SK-N-SH (cell line): ENCODE results near the gene RAE1. TPM values are rescaled to one million over a fixed set of nuclear protein-coding genes. Genes with fewer than 3 reads are reported as not detected.

Experiments
- CTCF ChIA-PET: fragments of 300-600, 350-600 bp; formaldehyde crosslinking; extraction: SDS; loops from one replicate; lab custom pipeline; 2021; lab: Yijun Ruan, JAX
- POLR2A ChIA-PET: fragments of 350-600 bp; sonication (Branson Sonifier 250); formaldehyde crosslinking; extraction: SDS; loops from one replicate; lab custom pipeline; 2020; ENCODE audit warnings: antibody characterized with exemption, inconsistent platforms; lab: Yijun Ruan, JAX
- DNase-seq: peaks from one replicate; pipeline ENCODE4 v3.0.0; 2012
- H2AFZ ChIP-seq: fragments of 200-600 bp; sonication (generic); 2 replicates; pipeline ENCODE4 v1.8.1; 2016; ENCODE audit warnings: antibody characterized with exemption, mild to moderate bottlenecking, low read depth
- H3F3A ChIP-seq: fragments of 200-600 bp; sonication (generic); replicated peaks from 2 replicates; pipeline ENCODE3; 2016; ENCODE audit warnings: antibody characterized with exemption, mild to moderate bottlenecking; ENCODE audit not compliant: insufficient read depth
- H3K27ac ChIP-seq, 2 experiments: fragments of 200-500 bp in 1 of 2; fragments of 200-600 bp in 1 of 2; sonication (Bioruptor generic) in 1 of 2; sonication (generic), shearing (Covaris generic) in 1 of 2; 2 replicates each; pipeline versions ENCODE4 v1.5.1 to v1.6.1; 2014 to 2016; ENCODE audit warnings: low read depth in 2 of 2, inconsistent platforms in 1 of 2, low read length in 1 of 2, mild to moderate bottlenecking in 1 of 2, mixed read lengths in 1 of 2
- H3K27me3 ChIP-seq: fragments of 200-600 bp; sonication (generic), shearing (Covaris generic); 2 replicates; pipeline ENCODE4 v1.6.1; 2016; ENCODE audit warnings: mixed run types; ENCODE audit not compliant: insufficient read depth
- H3K36me3 ChIP-seq, 2 experiments: fragments of 200-500 bp in 1 of 2; fragments of 200-600 bp in 1 of 2; sonication (Bioruptor generic) in 1 of 2; sonication (generic) in 1 of 2; replicated peaks in 1 of 2; 2 replicates each; pipeline versions ENCODE3 to v1.5.1; 2014 to 2016; ENCODE audit warnings: low read length in 1 of 2, mild to moderate bottlenecking in 1 of 2; ENCODE audit not compliant: insufficient read depth in 2 of 2, control insufficient read depth in 1 of 2
- H3K4me1 ChIP-seq, 2 experiments: fragments of 200-500 bp in 1 of 2; fragments of 200-600 bp in 1 of 2; sonication (Bioruptor generic) in 1 of 2; sonication (generic), shearing (Covaris generic) in 1 of 2; 2 replicates each; pipeline versions ENCODE4 v1.5.1 to v1.6.1; 2014 to 2016; ENCODE audit warnings: low read depth in 1 of 2, low read length in 1 of 2, mixed run types in 1 of 2; ENCODE audit not compliant: insufficient read depth in 2 of 2, control insufficient read depth in 1 of 2
- H3K4me2 ChIP-seq: fragments of 200-600 bp; sonication (generic), shearing (Covaris generic); 2 replicates; pipeline ENCODE4 v1.6.1; 2017; ENCODE audit warnings: mixed run types
- H3K4me3 ChIP-seq, 2 experiments: fragments of 200-500 bp in 1 of 2; fragments of 200-600 bp in 1 of 2; sonication (Bioruptor generic) in 1 of 2; sonication (generic), shearing (Covaris generic) in 1 of 2; 2 replicates each; pipeline versions ENCODE4 v1.5.1 to v1.8.1; 2014 to 2016; ENCODE audit warnings: low read depth in 2 of 2, inconsistent platforms in 1 of 2, low read length in 1 of 2, mild to moderate bottlenecking in 1 of 2, mixed read lengths in 1 of 2, moderate library complexity in 1 of 2
- H3K79me2 ChIP-seq: fragments of 200-600 bp; sonication (generic); 2 replicates; pipeline ENCODE4 v1.8.1; 2017; ENCODE audit warnings: mild to moderate bottlenecking; ENCODE audit not compliant: insufficient read depth
- H3K9ac ChIP-seq: fragments of 200-600 bp; sonication (generic); 2 replicates; pipeline ENCODE4 v1.6.1; 2017; ENCODE audit warnings: mixed run types
- H3K9me2 ChIP-seq: fragments of 200-600 bp; sonication (generic); 2 replicates; pipeline ENCODE4 v1.6.1; 2017; ENCODE audit warnings: mixed run types
- H3K9me3 ChIP-seq: fragments of 200-600 bp; sonication (generic); 2 replicates; pipeline ENCODE4 v1.6.1; 2017; ENCODE audit warnings: mixed run types, mild to moderate bottlenecking, moderate library complexity
- H4K20me1 ChIP-seq: fragments of 200-600 bp; sonication (generic); 2 replicates; pipeline ENCODE4 v1.6.1; 2017; ENCODE audit warnings: mild to moderate bottlenecking, mixed run types; ENCODE audit not compliant: insufficient read depth
- CHD2 ChIP-seq: fragments of 150-350 bp; IDR thresholded peaks from 2 replicates; pipeline ENCODE4 v1.6.1; 2018; ENCODE audit warnings: low read length; ENCODE audit not compliant: partially characterized antibody
- ELF1 ChIP-seq: IDR thresholded peaks from 2 replicates; pipeline ENCODE4 v1.4.0; 2012
- GABPA ChIP-seq: IDR thresholded peaks from 2 replicates; pipeline ENCODE4 v1.4.0; 2012; ENCODE audit warnings: low read depth, mild to moderate bottlenecking
- GATA2 ChIP-seq: sonication (generic); formaldehyde crosslinking; IDR thresholded peaks from 2 replicates; pipeline ENCODE4 v1.5.0; 2020; ENCODE audit warnings: mild to moderate bottlenecking, missing genetic modification reagents
- NFIC ChIP-seq: IDR thresholded peaks from 2 replicates; pipeline ENCODE4 v1.4.0; 2012; ENCODE audit warnings: borderline replicate concordance
- POLR2AphosphoS5 ChIP-seq: IDR thresholded peaks from 2 replicates; pipeline ENCODE4 v1.6.1; 2012; ENCODE audit warnings: low read depth, low read length
- RAD21 ChIP-seq: IDR thresholded peaks from 2 replicates; pipeline ENCODE4 v1.6.1; 2012; ENCODE audit warnings: mild to moderate bottlenecking, low read length
- REST ChIP-seq: IDR thresholded peaks from 2 replicates; pipeline ENCODE4 v1.6.1; 2012; ENCODE audit warnings: mild to moderate bottlenecking, low read depth, low read length, moderate library complexity
- RFX5 ChIP-seq: IDR thresholded peaks from 2 replicates; pipeline ENCODE4 v1.6.1; 2012; ENCODE audit warnings: mild to moderate bottlenecking, improper control_type of control experiment, low read length
- RXRA ChIP-seq: IDR thresholded peaks from 2 replicates; pipeline ENCODE4 v1.4.0; 2012; ENCODE audit warnings: low read depth, mild to moderate bottlenecking, borderline replicate concordance
- SMC3 ChIP-seq: IDR thresholded peaks from 2 replicates; pipeline ENCODE4 v1.6.1; 2012; ENCODE audit warnings: low read depth, low read length, improper control_type of control experiment
- USF1 ChIP-seq: IDR thresholded peaks from 2 replicates; pipeline ENCODE4 v1.4.0; 2012; ENCODE audit warnings: low read depth, borderline replicate concordance
- USF2 ChIP-seq: fragments of 150-350 bp; IDR thresholded peaks from 2 replicates; pipeline ENCODE4 v1.6.1; 2017; ENCODE audit warnings: antibody characterized with exemption, low read length, low read depth, borderline replicate concordance
- ZBTB33 ChIP-seq: IDR thresholded peaks from 2 replicates; pipeline ENCODE4 v1.4.0; 2012; ENCODE audit warnings: low read depth, borderline replicate concordance
- WGBS: methylation state at CpG from one replicate; pipeline ENCODE4 v1.1.6; 2017; ENCODE audit warnings: low lambda C conversion rate; 5-methylcytosine and 5-hydroxymethylcytosine counted together
- polyA plus RNA-seq, 3 experiments: library from polyadenylated mRNA; depleted of rRNA; stranded (reverse); fragments of >200 nt; gene quantifications; 2 replicates each; pipeline ENCODE4 v1.2.3, GENCODE V29; 2012

RAE1 gene
- polyA plus RNA-seq, 1 of the 3 experiments (the other 2 are of a cell fraction), result 82.4 TPM

GRCh38 chr20:57420571-57421252 lies 69.7 kb downstream of the RAE1 start:
- CTCF ChIA-PET, result interaction anchor here (0.7 to 1.6 kb wide), 3 partner anchors 12 to 175 kb away, joined by 3 to 4 read pairs (median 3); no protein-coding TSS in a partner anchor
- POLR2A ChIA-PET, result no interaction called here

More at GRCh38 chr20:57420571-57421252, 69.7 kb downstream of the RAE1 start:
- H3K27me3 ChIP-seq, result no peaks in the 10 kb centered on the region
- no peaks in the 10 kb centered on the region for H3K4me1 ChIP-seq
- no peak for TF ChIP-seq CHD2
- no peak for TF ChIP-seq SMC3
- no peak for TF ChIP-seq RFX5
- no peak for TF ChIP-seq GATA2
- no peak for TF ChIP-seq ZBTB33
- no peak for TF ChIP-seq ELF1
- no peak for TF ChIP-seq NFIC
- TF ChIP-seq RXRA, result no peak
- no peak for TF ChIP-seq GABPA
- no peak for TF ChIP-seq USF1
- TF ChIP-seq POLR2AphosphoS5, result no peak
- TF ChIP-seq USF2, result no peak
- no peak for TF ChIP-seq REST
- no peak for TF ChIP-seq RAD21
- H3K4me3 ChIP-seq, result no peak overlapping the region
- H3F3A ChIP-seq, result peaks cover 3% of the 10 kb centered on the region
- no peaks in the 10 kb centered on the region for H3K9me3 ChIP-seq
- H3K9me2 ChIP-seq, result no peaks in the 10 kb centered on the region
- H3K9ac ChIP-seq, result no peak overlapping the region
- no peaks in the 10 kb centered on the region for H4K20me1 ChIP-seq
- no peak overlapping the region for H2AFZ ChIP-seq
- no peak for DNase-seq
- 55% methylated on average over 17 of the region's 20 CpGs for WGBS
- no peak overlapping the region for H3K4me2 ChIP-seq
- no peaks in the 10 kb centered on the region for H3K36me3 ChIP-seq
- no peak overlapping the region for H3K27ac ChIP-seq
- no peaks in the 10 kb centered on the region for H3K79me2 ChIP-seq
